Cardiac fibroblast (primary cell): ENCODE data around the gene HES1.
"Not testable (repeated sequence)": the region's sequence is repeated elsewhere in the genome, so short reads cannot be mapped to it uniquely, and the experiment has no call there.

Experiments used
- DNase-seq, 2 donors: peaks; one replicate each; pipeline versions ENCODE4 v3.0.0 to v3.0.0-alpha.2; 2010; ENCODE audit warnings: low read depth in 2 of 2
- H3K4me3 ChIP-seq, 2 donors: replicated peaks in 1 of 2; 1 replicate in 1 of 2; 2 replicates in 1 of 2; pipeline ENCODE4 v1.5.1; 2011; ENCODE audit warnings: low read depth in 2 of 2, low read length in 2 of 2, mild to moderate bottlenecking in 2 of 2, moderate library complexity in 1 of 2
- TF ChIP-seq, protein P1 (sequence below): IDR thresholded peaks from one replicate; pipeline ENCODE4 v1.5.1; 2011; ENCODE audit warnings: low read depth, mild to moderate bottlenecking, low read length, inconsistent platforms

The HES1 gene

DNA sequence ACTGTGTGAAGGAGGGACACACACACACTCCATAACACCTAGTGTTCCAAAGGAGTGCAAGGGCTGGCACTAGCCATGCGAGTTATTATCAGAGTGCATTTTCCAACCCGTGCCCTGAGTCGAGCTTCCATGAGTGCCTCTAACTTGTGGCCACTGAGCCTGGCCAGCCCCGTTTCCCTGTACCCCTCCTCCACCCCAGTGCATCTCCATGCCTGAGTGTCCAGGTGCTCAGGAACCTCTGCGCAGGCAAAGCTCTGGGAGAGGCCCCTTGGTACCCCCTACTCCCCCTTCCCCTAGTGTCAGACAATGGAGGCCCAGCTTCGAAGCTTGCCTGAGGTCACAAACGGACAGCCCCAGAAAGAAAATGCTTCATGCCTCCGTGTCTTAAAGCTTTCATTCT lies 45.2 kb upstream of the HES1 start:
- no peak for DNase-seq
- H3K4me3 ChIP-seq, result no peak overlapping the region
- TF ChIP-seq, protein P1, sequence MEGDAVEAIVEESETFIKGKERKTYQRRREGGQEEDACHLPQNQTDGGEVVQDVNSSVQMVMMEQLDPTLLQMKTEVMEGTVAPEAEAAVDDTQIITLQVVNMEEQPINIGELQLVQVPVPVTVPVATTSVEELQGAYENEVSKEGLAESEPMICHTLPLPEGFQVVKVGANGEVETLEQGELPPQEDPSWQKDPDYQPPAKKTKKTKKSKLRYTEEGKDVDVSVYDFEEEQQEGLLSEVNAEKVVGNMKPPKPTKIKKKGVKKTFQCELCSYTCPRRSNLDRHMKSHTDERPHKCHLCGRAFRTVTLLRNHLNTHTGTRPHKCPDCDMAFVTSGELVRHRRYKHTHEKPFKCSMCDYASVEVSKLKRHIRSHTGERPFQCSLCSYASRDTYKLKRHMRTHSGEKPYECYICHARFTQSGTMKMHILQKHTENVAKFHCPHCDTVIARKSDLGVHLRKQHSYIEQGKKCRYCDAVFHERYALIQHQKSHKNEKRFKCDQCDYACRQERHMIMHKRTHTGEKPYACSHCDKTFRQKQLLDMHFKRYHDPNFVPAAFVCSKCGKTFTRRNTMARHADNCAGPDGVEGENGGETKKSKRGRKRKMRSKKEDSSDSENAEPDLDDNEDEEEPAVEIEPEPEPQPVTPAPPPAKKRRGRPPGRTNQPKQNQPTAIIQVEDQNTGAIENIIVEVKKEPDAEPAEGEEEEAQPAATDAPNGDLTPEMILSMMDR, result no peak

DNA sequence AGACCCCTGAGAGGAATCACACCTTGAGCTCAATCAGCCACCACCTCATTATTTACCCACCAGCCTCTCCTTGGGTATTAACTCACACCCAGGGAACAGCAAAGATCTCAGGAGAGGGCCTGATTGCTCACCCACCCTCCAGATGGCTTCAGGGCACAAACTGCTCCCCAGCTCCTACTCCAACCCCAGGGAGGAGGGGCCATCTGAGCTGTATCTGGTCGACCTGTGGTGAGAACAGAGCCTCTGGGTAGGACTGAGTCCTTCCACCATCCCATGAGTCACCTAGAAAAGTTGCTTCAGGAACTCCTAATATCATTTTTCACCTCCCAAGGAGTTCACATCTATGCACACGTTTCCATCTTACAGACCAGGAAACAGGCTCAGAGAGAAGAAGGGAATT lies 44.8 kb upstream of the HES1 start:
- TF ChIP-seq, protein P1, result no peak
- no peak overlapping the region for H3K4me3 ChIP-seq
- peak in 1 of 2 donors; percentile 58 for DNase-seq

DNA sequence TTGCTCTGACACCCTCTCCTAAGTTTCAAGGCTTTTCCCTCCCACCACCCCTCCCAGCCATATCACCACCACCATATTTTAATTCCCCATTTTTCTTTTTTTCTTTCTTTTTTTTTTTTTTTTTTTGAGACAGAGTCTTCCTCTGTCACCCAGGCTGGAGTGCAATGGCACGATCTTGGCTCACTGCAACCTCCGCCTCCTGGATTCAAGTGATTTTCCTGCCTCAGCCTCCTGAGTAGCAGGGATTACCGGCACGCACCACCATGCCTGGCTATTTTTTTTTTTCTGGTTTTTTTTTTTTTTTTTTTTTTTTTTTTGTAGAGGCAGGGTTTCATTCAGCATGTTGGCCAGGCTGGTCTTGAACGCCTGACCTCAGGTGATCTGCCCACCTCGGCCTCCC lies 44.1 kb upstream of the HES1 start:
- not testable (repeated sequence) for H3K4me3 ChIP-seq, DNase-seq

DNA sequence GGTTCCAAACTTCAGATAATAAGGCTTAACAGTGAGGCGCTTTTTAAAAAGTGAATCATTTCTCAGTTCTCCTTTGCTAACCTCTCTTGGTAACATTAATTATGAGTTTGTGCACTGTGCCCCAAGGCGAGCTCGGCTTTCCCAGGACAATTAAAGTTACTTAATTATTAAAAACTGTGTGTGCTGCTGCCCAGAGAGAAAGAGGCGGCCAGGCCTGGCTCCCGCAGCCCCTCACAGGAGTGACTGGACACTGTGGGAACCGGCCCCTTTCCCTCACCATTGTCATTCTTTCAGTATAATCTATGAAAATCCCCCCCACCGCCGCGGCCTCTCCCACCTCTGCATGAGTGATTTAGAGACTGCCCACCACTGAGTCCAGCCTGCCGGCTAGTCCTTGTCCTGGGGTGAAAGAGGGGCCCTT lies 43.1 kb upstream of the HES1 start:
- TF ChIP-seq, protein P1, result no peak
- H3K4me3 ChIP-seq, result no peak overlapping the region
- DNase-seq, result no peak

DNA sequence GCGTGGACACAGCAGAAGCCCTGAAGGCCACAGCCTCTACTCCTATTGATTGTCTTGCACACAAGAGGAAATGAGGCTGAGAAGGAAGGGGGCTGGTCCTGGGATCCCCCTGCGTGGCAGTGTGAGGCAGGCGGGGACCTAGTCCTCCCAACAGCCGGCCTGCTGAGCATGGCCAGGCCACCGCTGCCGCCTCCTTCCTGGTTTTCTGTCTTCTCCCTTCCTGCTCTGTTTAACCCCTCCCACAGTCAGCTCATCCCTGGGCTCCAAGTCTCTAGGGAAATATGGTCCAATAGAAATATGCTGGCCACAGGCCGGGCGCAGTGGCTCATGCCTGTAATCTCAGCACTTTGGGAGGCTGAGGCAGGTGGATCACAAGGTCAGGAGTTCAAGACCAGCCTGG lies 42.1 kb upstream of the HES1 start:
- no peak for DNase-seq
- TF ChIP-seq, protein P1, result no peak
- H3K4me3 ChIP-seq, result no peak overlapping the region

DNA sequence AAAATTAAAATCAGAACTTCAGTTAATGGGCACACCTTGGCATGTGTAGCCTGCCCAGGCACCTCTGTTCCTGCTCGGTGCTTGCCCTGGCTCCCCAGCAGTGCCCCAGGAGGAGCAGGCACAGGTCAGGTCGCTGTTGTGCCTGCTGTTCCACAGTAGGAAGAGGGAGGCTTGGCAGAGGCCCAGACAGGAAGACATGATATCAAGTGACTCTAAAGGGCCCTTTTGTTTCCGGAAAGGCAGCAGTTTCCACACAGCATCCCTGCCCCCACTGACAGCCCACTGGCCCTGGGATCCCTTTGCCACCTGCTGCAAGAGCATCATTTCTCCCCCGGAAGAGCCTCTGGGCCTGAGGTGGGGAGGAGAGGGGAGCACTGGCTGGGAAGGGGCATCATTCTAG lies 40.5 kb upstream of the HES1 start:
- DNase-seq, result peak in 1 of 2 donors; percentile 32

DNA sequence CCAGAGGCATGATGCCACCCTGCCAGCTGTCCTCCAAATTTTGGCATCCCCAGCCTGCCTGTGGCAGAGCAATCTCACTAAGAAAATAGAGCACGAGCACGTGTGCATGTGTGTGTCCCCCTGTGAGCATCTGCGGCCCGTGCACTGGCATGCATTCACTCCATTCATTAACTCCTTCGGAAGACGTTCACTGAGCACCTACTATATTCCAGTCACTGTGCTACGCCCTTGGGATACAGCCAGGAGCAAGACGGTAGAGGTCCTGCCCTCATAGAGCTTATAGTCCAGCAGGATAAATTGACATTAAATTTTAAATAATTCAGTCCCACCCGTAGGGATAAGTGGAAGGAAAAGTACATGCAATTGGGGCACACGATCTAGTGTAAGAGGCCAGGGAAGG lies 40.0 kb upstream of the HES1 start:
- DNase-seq, result no peak
- TF ChIP-seq, protein P1, result no peak
- H3K4me3 ChIP-seq, result no peak overlapping the region

More for the DNA sequence above, 40.5 kb upstream of the HES1 start:
- no peak overlapping the region for H3K4me3 ChIP-seq
- TF ChIP-seq, protein P1, result no peak
